ENCODE data around the gene C10orf105. TPM values are rescaled to one million over a fixed set of nuclear protein-coding genes. Genes with fewer than 3 reads are reported as not detected.

C10orf105 gene
- total and polyA plus RNA-seq, 2 donors from 2014 or later, result 0.35 TPM; not detected in 1

GRCh38 chr10:71687077-71687476 is 32.5 kb downstream of the C10orf105 start:
- H3K4me1 ChIP-seq (ENCODE audit: control insufficient read depth in 2 of 3, insufficient read depth in 2 of 3, low read depth in 1 of 3, low read length in 3 of 3), result no peaks in the 10 kb centered on the region
- H3K9me3 ChIP-seq (ENCODE audit: control insufficient read depth in 2 of 3, insufficient read depth in 1 of 3, low read length in 3 of 3), result peaks cover 0 to 4% (median 0%) of the 10 kb centered on the region in 3 donors
- H3K36me3 ChIP-seq (ENCODE audit: control insufficient read depth in 2 of 3, insufficient read depth in 3 of 3, low read length in 3 of 3), result no peaks in the 10 kb centered on the region
- TF ChIP-seq CTCF (IDR thresholded peaks at IDR 0.05; ENCODE audit: borderline replicate concordance, extremely low read depth, insufficient read depth), result no peak
- DNase-seq, result no peak
- intact Hi-C loops (cut with DNase I), result no loop called here
- H3K4me3 ChIP-seq (ENCODE audit: low read length in 3 of 3), result no peak overlapping the region
- H3K27ac ChIP-seq (ENCODE audit: low read depth in 2 of 2, low read length in 2 of 2), result no peak overlapping the region
- no peak for FAIRE-seq
- no peak overlapping the region for H3K9ac ChIP-seq (ENCODE audit: low read length in 3 of 3)
- no peaks in the 10 kb centered on the region for H3K27me3 ChIP-seq (ENCODE audit: control insufficient read depth, insufficient read depth, low read length)

GRCh38 chr10:71685554-71686232 is 33.9 kb downstream of the C10orf105 start:
- H3K27me3 ChIP-seq (ENCODE audit: control insufficient read depth, insufficient read depth, low read length), result no peaks in the 10 kb centered on the region
- no peak overlapping the region for H3K27ac ChIP-seq (ENCODE audit: low read depth in 2 of 2, low read length in 2 of 2)
- no peak overlapping the region for H3K9ac ChIP-seq (ENCODE audit: low read length in 3 of 3)
- FAIRE-seq (no peak), DNase-seq (peak in 2 of 5 donors; percentile 44 to 48)
- H3K9me3 ChIP-seq (ENCODE audit: control insufficient read depth in 2 of 3, insufficient read depth in 1 of 3, low read length in 3 of 3), result no peaks in the 10 kb centered on the region
- TF ChIP-seq CTCF (IDR thresholded peaks at IDR 0.05; ENCODE audit: borderline replicate concordance, extremely low read depth, insufficient read depth), result no peak
- H3K4me3 ChIP-seq (ENCODE audit: low read length in 3 of 3), result no peak overlapping the region
- no peaks in the 10 kb centered on the region for H3K36me3 ChIP-seq (ENCODE audit: control insufficient read depth in 2 of 3, insufficient read depth in 3 of 3, low read length in 3 of 3)
- intact Hi-C loops (cut with DNase I), result no loop called here
- no peaks in the 10 kb centered on the region for H3K4me1 ChIP-seq (ENCODE audit: control insufficient read depth in 2 of 3, insufficient read depth in 2 of 3, low read depth in 1 of 3, low read length in 3 of 3)

GRCh38 chr10:71684356-71685173 is 35.0 kb downstream of the C10orf105 start:
- DNase-seq (no peak), FAIRE-seq (no peak)
- no peak overlapping the region for H3K4me3 ChIP-seq (ENCODE audit: low read length in 3 of 3)
- H3K27ac ChIP-seq (ENCODE audit: low read depth in 2 of 2, low read length in 2 of 2), result no peak overlapping the region
- intact Hi-C loops (cut with DNase I), result no loop called here
- no peaks in the 10 kb centered on the region for H3K36me3 ChIP-seq (ENCODE audit: control insufficient read depth in 2 of 3, insufficient read depth in 3 of 3, low read length in 3 of 3)
- no peaks in the 10 kb centered on the region for H3K27me3 ChIP-seq (ENCODE audit: control insufficient read depth, insufficient read depth, low read length)
- H3K4me1 ChIP-seq (ENCODE audit: control insufficient read depth in 2 of 3, insufficient read depth in 2 of 3, low read depth in 1 of 3, low read length in 3 of 3), result no peaks in the 10 kb centered on the region
- no peak overlapping the region for H3K9ac ChIP-seq (ENCODE audit: low read length in 3 of 3)
- no peaks in the 10 kb centered on the region for H3K9me3 ChIP-seq (ENCODE audit: control insufficient read depth in 2 of 3, insufficient read depth in 1 of 3, low read length in 3 of 3)
- TF ChIP-seq CTCF (IDR thresholded peaks at IDR 0.05; ENCODE audit: borderline replicate concordance, extremely low read depth, insufficient read depth), result no peak
